ENCODE measurements around the gene TBCEL. TPM values are rescaled to one million over a fixed set of nuclear protein-coding genes. Genes with fewer than 3 reads are reported as not detected.

The TBCEL gene
- total and polyA plus RNA-seq, 10 of the 15 experiments (the other 5 are each of a cell fraction or from before 2014, with no cell fraction given): 2.0 to 10.4 (median 7.3) TPM

- SMC1A ChIA-PET (ENCODE audit: uncharacterized antibody, unreplicated experiment): no interaction called here
- FAIRE-seq (no peak), DNase-seq (ENCODE audit: low read depth, low spot score) (no peak), ATAC-seq (no peak)
- no peak overlapping the region for H3K9ac ChIP-seq (ENCODE audit: control insufficient read depth, insufficient read depth, low read length)
- H3K4me2 ChIP-seq (ENCODE audit: control insufficient read depth, insufficient read depth): no peak overlapping the region
- TF ChIP-seq MYB (IDR thresholded peaks at IDR 0.05; ENCODE audit: borderline replicate concordance, low read depth, low read length) (no peak), POLR2A (IDR thresholded peaks at IDR 0.05; ENCODE audit: low read depth, low read length) (no peak), CHD4 (IDR thresholded peaks at IDR 0.05) (no peak), USF2 (IDR thresholded peaks at IDR 0.05; ENCODE audit: borderline replicate concordance, low read depth, low read length) (no peak), CBX5 (IDR thresholded peaks at IDR 0.05; ENCODE audit: low read depth) (no peak), KDM1A (IDR thresholded peaks at IDR 0.05; ENCODE audit: borderline replicate concordance) (no peak), SUZ12 (IDR thresholded peaks at IDR 0.05; ENCODE audit: unreplicated experiment) (no peak), E4F1 (IDR thresholded peaks at IDR 0.05; ENCODE audit: borderline replicate concordance, partially characterized antibody) (no peak), MLLT1 (IDR thresholded peaks at IDR 0.05) (no peak), ETV6 (conservative IDR thresholded peaks at IDR 0.05 in 1 of 2, IDR thresholded peaks at IDR 0.05 in 1 of 2; ENCODE audit: borderline replicate concordance in 1 of 2, low read depth in 1 of 2) (no peak), ZSCAN29 (IDR thresholded peaks at IDR 0.05) (no peak), FOS (IDR thresholded peaks at IDR 0.05; ENCODE audit: borderline replicate concordance, extremely low read depth, insufficient read length) (no peak), E2F4 (IDR thresholded peaks at IDR 0.05; ENCODE audit: low read depth, low read length) (no peak), NFIC (IDR thresholded peaks at IDR 0.05; ENCODE audit: low read depth, low read length) (no peak), RB1 (IDR thresholded peaks at IDR 0.05; ENCODE audit: borderline replicate concordance) (no peak), ZZZ3 (IDR thresholded peaks at IDR 0.05; ENCODE audit: control insufficient read depth, insufficient read length, low read depth) (no peak), PAX5 (IDR thresholded peaks at IDR 0.05; ENCODE audit: borderline replicate concordance, low read depth, low read length) (no peak), JUND (IDR thresholded peaks at IDR 0.05; ENCODE audit: low read depth, low read length) (no peak), LARP7 (IDR thresholded peaks at IDR 0.05) (no peak), EZH2 (IDR thresholded peaks at IDR 0.05; ENCODE audit: borderline replicate concordance, control insufficient read depth, low read depth, low read length) (no peak)
- H3K36me3 ChIP-seq (ENCODE audit: control insufficient read depth in 2 of 2, insufficient read depth in 2 of 2, low read length in 1 of 2): no peaks in the 10 kb centered on the region
- no peaks in the 10 kb centered on the region for H3K79me2 ChIP-seq (ENCODE audit: control insufficient read depth, insufficient read depth, low read length)
- peaks cover 0 to 2% of the 10 kb centered on the region in 2 experiments; a peak in 1 of 4 replicates for H3K27me3 ChIP-seq (replicated peaks in 1 of 2; ENCODE audit: control insufficient read depth in 2 of 2, insufficient read depth in 2 of 2, low read length in 1 of 2)
- H3K4me1 ChIP-seq (ENCODE audit: control insufficient read depth, insufficient read depth, low read length): no peaks in the 10 kb centered on the region
- H3K27ac ChIP-seq (ENCODE audit: control insufficient read depth, insufficient read depth): no peak overlapping the region
- no peak overlapping the region for H3K4me3 ChIP-seq
- POLR2A ChIA-PET: no interaction called here
- CTCF ChIA-PET: no interaction called here
- H4K20me1 ChIP-seq (ENCODE audit: control insufficient read depth, insufficient read depth): no peaks in the 10 kb centered on the region; the same call in 1 of the 2 replicates
- H2AFZ ChIP-seq (ENCODE audit: control insufficient read depth, low read depth, low read length): no peak overlapping the region
- no TSS peak for BruUV-seq (replicated peaks)
- RAD21 ChIA-PET (ENCODE audit: unreplicated experiment): no interaction called here
- in situ Hi-C loops (cut with MboI) (no loop called here), intact Hi-C loops (cut with micrococcal nuclease; ENCODE audit: unreplicated experiment) (no loop called here)
- no peaks in the 10 kb centered on the region for H3K9me3 ChIP-seq (replicated peaks; ENCODE audit: control insufficient read depth, insufficient read depth, low read length)
- 48% methylated on average over 4 of the region's 4 CpGs for WGBS (ENCODE audit: insufficient coverage, insufficient replicate concordance, low lambda C conversion rate, missing lambda C conversion rate)
These were observed 75.5 kb downstream of the TBCEL start for GRCh38 chr11:121099364-121099763.
